ENCODE measurements around the gene XRCC3.

DNA sequence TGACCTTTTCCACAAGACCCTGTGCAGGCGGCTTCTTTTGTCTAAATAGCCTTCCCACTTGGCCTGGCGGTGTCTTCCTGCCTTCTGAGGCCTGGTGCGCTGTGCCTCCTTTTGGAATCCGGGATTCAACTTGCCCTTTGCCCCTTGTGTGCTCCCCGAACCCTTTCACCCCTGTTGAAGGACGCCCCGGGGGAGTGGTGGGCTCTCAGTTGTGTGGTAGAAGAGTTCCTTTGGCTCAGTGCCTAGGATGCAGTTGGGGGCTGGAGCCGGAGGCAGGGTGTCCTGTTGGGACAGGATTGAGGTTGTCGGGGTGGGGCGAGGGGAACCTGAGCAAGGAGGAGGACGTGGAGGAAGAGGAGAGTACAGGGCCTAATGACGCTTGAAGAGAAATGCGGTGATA, 51.7 kb downstream of the XRCC3 start:
- TF ChIP-seq, protein P1, sequence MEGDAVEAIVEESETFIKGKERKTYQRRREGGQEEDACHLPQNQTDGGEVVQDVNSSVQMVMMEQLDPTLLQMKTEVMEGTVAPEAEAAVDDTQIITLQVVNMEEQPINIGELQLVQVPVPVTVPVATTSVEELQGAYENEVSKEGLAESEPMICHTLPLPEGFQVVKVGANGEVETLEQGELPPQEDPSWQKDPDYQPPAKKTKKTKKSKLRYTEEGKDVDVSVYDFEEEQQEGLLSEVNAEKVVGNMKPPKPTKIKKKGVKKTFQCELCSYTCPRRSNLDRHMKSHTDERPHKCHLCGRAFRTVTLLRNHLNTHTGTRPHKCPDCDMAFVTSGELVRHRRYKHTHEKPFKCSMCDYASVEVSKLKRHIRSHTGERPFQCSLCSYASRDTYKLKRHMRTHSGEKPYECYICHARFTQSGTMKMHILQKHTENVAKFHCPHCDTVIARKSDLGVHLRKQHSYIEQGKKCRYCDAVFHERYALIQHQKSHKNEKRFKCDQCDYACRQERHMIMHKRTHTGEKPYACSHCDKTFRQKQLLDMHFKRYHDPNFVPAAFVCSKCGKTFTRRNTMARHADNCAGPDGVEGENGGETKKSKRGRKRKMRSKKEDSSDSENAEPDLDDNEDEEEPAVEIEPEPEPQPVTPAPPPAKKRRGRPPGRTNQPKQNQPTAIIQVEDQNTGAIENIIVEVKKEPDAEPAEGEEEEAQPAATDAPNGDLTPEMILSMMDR (IDR thresholded peaks at IDR 0.05), result no peak
- no peak for TF ChIP-seq POLR2A (IDR thresholded peaks at IDR 0.05)
